NK-92 (cell line): ENCODE results near the gene EEIG1.

Source experiments
- DNase-seq: peaks from one replicate; lab custom pipeline; 2025; ENCODE audit not compliant: unreplicated experiment; lab: John Stamatoyannopoulos, UW

EEIG1 gene

GRCh38 chr9:127975376-127976315 lies 5.1 kb downstream of the EEIG1 start:
- no peak for DNase-seq

DNA sequence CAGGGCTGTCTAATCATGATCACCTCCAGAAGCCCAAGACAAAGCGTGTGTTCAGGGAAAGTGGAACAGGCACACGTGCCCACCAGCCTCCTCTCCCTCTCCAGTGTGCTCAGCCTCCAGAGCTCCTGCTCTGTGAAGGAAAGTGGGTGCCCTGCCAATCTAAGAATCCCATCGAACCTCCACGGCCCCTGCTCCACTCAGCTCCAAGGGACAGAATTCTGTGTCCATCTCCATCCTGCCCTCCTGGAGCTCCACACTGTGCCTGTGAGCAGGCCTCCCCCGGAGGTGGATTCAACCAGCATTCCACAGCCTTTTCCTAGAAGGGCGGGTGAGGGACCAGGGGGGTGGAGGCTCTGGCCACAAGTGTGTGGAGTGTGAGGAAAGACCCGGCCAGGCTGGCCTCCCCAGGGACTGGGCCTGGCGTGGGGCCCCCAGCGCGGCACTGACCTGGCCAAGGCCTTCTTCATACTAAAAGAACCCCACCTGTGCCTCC lies 6.0 kb downstream of the EEIG1 start:
- DNase-seq, result no peak

DNA sequence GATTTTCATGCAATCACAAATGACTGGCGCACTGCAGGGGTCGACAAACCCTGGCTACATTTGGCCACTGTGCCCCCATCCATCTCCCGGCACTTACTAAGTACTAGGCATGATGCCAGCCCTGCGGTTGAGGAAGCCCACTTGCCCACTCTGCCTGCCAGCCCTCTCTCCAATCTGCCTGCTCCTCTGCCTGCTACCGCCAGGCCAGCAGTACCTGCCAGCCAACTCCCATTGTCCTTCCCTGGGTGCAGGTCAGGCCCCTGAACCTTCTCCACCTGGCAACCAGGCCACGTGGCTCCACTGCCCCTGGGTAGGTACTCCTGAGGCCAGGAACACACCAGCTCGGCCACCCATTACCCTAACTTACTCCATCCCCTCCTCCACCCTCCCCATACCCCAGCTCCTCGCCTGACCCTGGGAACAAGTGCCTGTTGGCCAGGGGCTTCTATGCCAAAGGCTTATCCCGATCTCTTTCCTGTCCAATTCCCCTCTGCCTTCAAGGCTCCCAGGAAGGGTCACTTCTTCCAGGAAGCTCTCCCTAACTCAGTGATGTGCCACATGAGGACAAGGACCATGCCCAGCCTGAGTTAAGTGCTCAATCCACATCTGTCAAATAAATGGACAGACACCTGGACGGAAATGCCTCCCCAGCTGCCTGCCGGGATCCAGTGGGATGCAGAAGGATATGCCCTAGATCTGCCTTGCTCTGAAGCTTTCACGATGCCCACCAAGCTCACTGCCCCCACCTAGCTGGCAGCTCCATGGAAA lies 6.6 kb downstream of the EEIG1 start:
- DNase-seq, result no peak

GRCh38 chr9:127973169-127974000 lies 7.4 kb downstream of the EEIG1 start:
- DNase-seq, result no peak

DNA sequence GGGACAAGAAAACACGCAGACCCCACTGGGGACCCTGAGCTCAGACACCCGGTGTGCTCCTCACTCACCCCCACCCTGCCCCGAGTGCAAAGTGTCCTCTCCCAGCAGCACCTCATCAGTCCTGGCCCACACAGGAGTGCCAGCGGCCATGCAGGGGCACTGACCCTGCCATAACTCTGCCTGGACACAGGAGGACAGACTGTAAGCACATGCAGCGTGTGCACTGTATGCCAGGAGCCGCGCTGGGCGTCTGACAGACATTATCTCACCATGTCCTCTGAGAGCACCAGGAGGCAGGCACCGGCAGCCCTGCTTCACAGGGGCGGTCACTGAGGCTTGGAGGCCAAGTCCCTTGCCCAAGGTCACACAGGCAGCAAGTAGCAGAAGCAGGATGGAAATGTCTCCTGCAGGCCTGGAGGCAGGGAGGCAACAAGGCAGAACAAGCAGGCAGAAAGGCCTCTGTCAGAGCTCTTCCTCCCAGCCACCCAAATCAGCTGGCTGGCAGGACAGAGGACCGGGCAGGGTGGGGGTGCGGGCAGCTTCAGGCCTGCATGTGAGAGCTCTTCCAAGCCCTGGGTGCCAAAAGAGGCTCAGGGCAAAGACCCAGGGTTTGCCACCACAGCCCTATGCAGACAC lies 8.4 kb downstream of the EEIG1 start:
- DNase-seq, result no peak

GRCh38 chr9:127971357-127972235 lies 9.2 kb downstream of the EEIG1 start:
- no peak for DNase-seq

DNA sequence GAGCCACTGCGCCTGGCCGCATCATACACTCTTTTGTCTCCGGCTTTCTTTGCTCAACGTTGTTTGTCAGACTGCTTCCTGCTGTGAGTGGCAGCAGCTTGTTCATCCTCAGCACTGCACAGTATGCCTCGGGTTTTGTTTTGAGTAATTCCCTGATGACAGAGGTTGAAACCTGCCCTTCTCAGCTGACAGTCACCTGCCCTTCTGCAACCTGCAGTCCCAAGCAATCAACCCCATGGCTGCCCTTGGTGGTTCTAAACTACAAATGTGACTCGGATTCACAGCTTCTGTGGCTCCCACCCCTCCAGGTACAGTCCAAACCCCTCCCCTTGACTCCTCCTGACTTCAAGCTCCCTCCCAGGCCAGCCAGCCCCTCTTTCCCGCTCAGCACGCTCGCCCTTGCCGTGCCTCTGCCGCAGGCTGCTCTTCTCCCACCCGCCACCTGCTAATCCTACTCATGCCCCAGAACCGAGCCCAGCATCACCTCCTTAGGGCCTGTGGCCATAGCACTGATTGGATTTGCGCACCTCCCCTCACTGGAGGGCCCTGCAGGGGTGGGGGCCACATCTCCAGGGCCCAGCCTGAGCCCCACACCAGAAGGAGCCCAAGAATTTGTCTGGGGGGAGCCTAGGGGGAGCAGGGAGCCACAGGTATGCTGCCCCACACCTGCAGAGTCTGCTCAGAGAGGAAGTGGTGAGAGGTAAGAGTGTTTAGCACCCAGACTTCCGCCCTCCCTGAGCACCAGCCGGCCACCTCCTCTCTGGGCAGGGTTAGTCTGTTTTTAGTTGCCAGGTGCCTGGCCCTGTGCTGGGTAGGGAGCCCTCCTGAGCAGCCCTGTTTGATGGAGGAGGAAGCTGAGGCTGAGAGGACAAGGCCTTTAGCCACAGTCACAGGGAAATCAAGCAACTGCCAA lies 10.1 kb downstream of the EEIG1 start:
- DNase-seq, result no peak

GRCh38 chr9:127968700-127969383 lies 11.9 kb downstream of the EEIG1 start:
- DNase-seq, result no peak

- DNase-seq, result no peak
Observed at GRCh38 chr9:127968042-127968441, 12.7 kb downstream of the EEIG1 start.

DNA sequence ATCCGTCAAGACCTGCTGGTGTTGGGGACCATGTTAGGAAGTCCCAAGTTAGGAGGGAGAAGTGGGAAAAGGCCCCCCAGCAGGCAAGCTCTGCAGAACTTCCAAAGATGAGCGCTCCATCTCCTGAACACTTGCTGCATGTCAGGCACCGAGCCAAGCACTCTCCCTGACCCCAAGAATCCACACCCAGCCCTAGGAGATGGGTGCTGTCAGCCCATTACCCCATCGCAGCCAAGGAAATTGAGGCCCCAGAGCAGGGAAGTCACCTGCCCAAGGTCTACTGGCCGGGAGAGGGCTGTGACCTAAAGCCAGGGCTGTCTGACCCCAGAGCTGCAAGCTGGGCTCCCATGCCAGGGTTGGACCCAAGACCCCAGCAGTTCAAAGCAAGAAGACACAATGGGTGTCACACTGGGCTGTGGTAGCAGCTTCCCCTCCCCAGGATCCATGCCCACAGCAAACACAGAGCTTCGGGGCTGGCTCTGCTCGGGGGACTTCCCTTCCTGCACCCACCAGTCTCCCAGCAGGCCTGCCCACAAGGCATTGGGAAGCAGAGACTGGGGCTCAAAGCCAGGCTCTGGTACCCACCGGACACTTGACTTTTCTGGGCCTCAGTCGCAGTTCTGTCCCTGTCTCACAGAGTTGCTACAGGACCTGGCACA lies 13.5 kb downstream of the EEIG1 start:
- no peak for DNase-seq

- DNase-seq, result no peak
Observed at GRCh38 chr9:127966416-127967150, 14.2 kb downstream of the EEIG1 start.

- no peak for DNase-seq
Observed at GRCh38 chr9:127965953-127966352, 14.8 kb downstream of the EEIG1 start.

DNA sequence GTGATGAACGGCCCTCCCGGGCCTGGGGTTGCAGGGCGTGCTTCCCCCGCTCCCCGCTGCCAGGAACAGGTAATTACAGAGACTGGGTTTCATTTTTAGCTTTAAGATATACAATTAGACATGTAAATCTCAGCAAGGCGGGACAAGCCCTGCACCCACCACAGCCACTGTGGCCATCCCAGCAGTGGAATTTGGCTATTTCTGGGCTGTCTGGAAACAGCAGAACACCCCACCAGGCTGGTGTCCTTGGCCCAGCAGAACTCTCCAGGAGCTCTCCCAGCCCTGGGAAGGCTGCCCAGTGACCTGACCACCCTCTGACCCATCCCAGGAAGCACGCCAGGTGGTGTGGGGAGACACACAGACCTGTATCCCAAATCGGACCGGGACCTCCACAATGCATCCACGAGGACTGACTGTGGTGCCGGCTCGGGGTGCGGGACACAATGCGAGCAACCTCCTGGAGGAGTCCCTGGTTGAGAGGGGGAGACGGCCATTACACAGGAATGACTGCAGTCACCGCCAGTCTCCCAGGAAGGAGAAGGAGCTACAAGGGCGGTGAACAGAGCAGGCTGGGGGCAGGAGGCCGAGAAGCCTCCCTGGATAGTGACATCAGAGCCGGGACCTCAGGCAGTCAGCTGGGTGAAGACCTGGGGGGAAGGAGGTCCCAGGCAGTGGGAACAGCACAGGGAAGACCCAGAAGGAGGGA lies 17.3 kb downstream of the EEIG1 start:
- no peak for DNase-seq

- DNase-seq, result no peak
Observed at GRCh38 chr9:127963041-127963358, 17.8 kb downstream of the EEIG1 start.

DNA sequence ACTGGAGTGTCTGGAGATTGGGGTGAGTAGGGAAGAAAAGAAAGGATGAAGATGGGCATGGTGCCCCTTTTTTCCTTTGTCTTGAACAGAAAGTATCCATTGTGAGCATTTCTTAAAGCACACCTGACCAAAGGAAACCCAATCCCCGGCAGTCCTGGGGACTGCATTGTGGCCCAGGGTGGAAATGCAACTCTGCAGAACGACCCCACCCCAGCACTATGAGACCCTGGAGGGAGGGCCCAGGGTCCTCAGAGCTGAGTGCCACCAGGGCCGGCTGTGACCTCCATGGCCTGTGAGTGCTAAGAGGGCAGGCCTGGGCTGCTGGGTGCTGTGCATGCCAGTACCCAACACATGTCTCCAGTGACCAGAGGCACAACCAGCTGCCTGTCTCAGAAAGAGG lies 18.5 kb downstream of the EEIG1 start:
- no peak for DNase-seq

- DNase-seq, result no peak
Observed at GRCh38 chr9:127961613-127962155, 19.1 kb downstream of the EEIG1 start.
